Limb (tissue), 2 donors: ENCODE results near the gene NCOA5.
A peak's percentile ranks its signal among the peaks of the same experiment; 100 is the strongest.

Experiments used
- DNase-seq, 2 donors: peaks; one replicate each; pipeline ENCODE4 v3.0.0-alpha.2; 2016; ENCODE audit errors: extremely low spot score in 2 of 2

Gene NCOA5

GRCh38 chr20:46089417-46090388 lies at the start of gene NCOA5:
TSS of gene NCOA5 (minus strand) at chr20:46089962. CDS start at chr20:46079424, 10,538 bp downstream.
- DNase-seq = peak; percentile 97 to 98

GRCh38 chr20:46139266-46139889 lies 49.6 kb upstream of the NCOA5 start:
- no peak for DNase-seq

GRCh38 chr20:46137816-46138215 lies 48.1 kb upstream of the NCOA5 start:
- DNase-seq = no peak

- no peak for DNase-seq
Measured at GRCh38 chr20:46135856-46136633, 46.3 kb upstream of the NCOA5 start.

GRCh38 chr20:46134716-46135115 lies 45.0 kb upstream of the NCOA5 start:
- DNase-seq = no peak

GRCh38 chr20:46133886-46134654 lies 44.3 kb upstream of the NCOA5 start:
- no peak for DNase-seq

GRCh38 chr20:46132705-46133120 lies 43.0 kb upstream of the NCOA5 start:
- DNase-seq = peak; percentile 67 to 86

GRCh38 chr20:46131396-46131795 lies 41.6 kb upstream of the NCOA5 start:
- DNase-seq = no peak

GRCh38 chr20:46130534-46130933 lies 40.8 kb upstream of the NCOA5 start:
- no peak for DNase-seq

GRCh38 chr20:46129955-46130481 lies 40.3 kb upstream of the NCOA5 start:
- no peak for DNase-seq

- peak in 1 of 2 donors; percentile 70 for DNase-seq
Measured at GRCh38 chr20:46128310-46129151, 38.8 kb upstream of the NCOA5 start.

- DNase-seq = no peak
Measured at GRCh38 chr20:46127396-46128010, 37.7 kb upstream of the NCOA5 start.

GRCh38 chr20:46126440-46127056 lies 36.8 kb upstream of the NCOA5 start:
- no peak for DNase-seq

GRCh38 chr20:46123482-46124245 lies 33.9 kb upstream of the NCOA5 start:
- no peak for DNase-seq

GRCh38 chr20:46122516-46123481 lies 33.0 kb upstream of the NCOA5 start:
- DNase-seq = no peak

GRCh38 chr20:46122071-46122470 lies 32.3 kb upstream of the NCOA5 start:
- DNase-seq = no peak
